Kasumi-1 (cell line): ENCODE measurements around the gene VEGFC.

Experiments
- DNase-seq, 2 experiments: peaks; one replicate each; lab custom pipeline; 2025; lab: John Stamatoyannopoulos, UW

Gene VEGFC

GRCh38 chr4:176761872-176762271 is 30.9 kb downstream of the VEGFC start:
- DNase-seq, result no peak

- DNase-seq, result no peak
These were observed 32.3 kb downstream of the VEGFC start for GRCh38 chr4:176760471-176760870.

GRCh38 chr4:176758731-176759130 is 34.0 kb downstream of the VEGFC start:
- no peak for DNase-seq

GRCh38 chr4:176758323-176758722 is 34.4 kb downstream of the VEGFC start:
- no peak for DNase-seq

GRCh38 chr4:176755613-176756012 is 37.1 kb downstream of the VEGFC start:
- DNase-seq, result no peak

- DNase-seq, result no peak
These were observed 37.7 kb downstream of the VEGFC start for GRCh38 chr4:176755001-176755400.

- DNase-seq, result no peak
These were observed 39.7 kb downstream of the VEGFC start for GRCh38 chr4:176753049-176753448.

- no peak for DNase-seq
These were observed 40.5 kb downstream of the VEGFC start for GRCh38 chr4:176752191-176752749.

GRCh38 chr4:176751061-176751460 is 41.7 kb downstream of the VEGFC start:
- no peak for DNase-seq

GRCh38 chr4:176746846-176747245 is 45.9 kb downstream of the VEGFC start:
- no peak for DNase-seq

GRCh38 chr4:176745902-176746301 is 46.8 kb downstream of the VEGFC start:
- no peak for DNase-seq

- no peak for DNase-seq
These were observed 48.6 kb downstream of the VEGFC start for GRCh38 chr4:176744091-176744490.

- DNase-seq, result no peak
These were observed 50.5 kb downstream of the VEGFC start for GRCh38 chr4:176742211-176742610.

- DNase-seq, result no peak
These were observed 51.5 kb downstream of the VEGFC start for GRCh38 chr4:176741253-176741652.

GRCh38 chr4:176735300-176735699 is 57.4 kb downstream of the VEGFC start:
- no peak for DNase-seq

- no peak for DNase-seq
These were observed 58.3 kb downstream of the VEGFC start for GRCh38 chr4:176734461-176734860.

GRCh38 chr4:176729489-176729888 is 63.2 kb downstream of the VEGFC start:
- no peak for DNase-seq

GRCh38 chr4:176726803-176727202 is 65.9 kb downstream of the VEGFC start:
- DNase-seq, result no peak

- no peak for DNase-seq
These were observed 71.3 kb downstream of the VEGFC start for GRCh38 chr4:176721459-176721858.

GRCh38 chr4:176718881-176719280 is 73.8 kb downstream of the VEGFC start:
- no peak for DNase-seq

GRCh38 chr4:176717237-176717636 is 75.5 kb downstream of the VEGFC start:
- DNase-seq, result no peak

- no peak for DNase-seq
These were observed 83.3 kb downstream of the VEGFC start for GRCh38 chr4:176709417-176709816.

GRCh38 chr4:176708771-176709311 is 83.9 kb downstream of the VEGFC start:
- DNase-seq, result no peak

- DNase-seq, result no peak
These were observed 102.0 kb downstream of the VEGFC start for GRCh38 chr4:176690716-176691115.
